K562 treated with DMSO at 1 percent for 48 hours (cell line): ENCODE measurements around the gene MAP2K4. TPM values are rescaled to one million over a fixed set of nuclear protein-coding genes. Genes with fewer than 3 reads are reported as not detected.

Source experiments
- total RNA-seq: library from RNA; unstranded; fragments of 300-600 nt; gene quantifications from 2 replicates; pipeline ENCODE4 v1.2.3, GENCODE V29; 2022; ENCODE audit warnings: low replicate concordance; ENCODE audit errors: extremely low read depth

Gene MAP2K4
- not detected in 2 replicates for total RNA-seq

GRCh38 chr17:12020642-12021622 is at the start of gene MAP2K4:
TSS of gene MAP2K4 (plus strand) at chr17:12020877. CDS start at chr17:12020887, 10 bp downstream.

DNA sequence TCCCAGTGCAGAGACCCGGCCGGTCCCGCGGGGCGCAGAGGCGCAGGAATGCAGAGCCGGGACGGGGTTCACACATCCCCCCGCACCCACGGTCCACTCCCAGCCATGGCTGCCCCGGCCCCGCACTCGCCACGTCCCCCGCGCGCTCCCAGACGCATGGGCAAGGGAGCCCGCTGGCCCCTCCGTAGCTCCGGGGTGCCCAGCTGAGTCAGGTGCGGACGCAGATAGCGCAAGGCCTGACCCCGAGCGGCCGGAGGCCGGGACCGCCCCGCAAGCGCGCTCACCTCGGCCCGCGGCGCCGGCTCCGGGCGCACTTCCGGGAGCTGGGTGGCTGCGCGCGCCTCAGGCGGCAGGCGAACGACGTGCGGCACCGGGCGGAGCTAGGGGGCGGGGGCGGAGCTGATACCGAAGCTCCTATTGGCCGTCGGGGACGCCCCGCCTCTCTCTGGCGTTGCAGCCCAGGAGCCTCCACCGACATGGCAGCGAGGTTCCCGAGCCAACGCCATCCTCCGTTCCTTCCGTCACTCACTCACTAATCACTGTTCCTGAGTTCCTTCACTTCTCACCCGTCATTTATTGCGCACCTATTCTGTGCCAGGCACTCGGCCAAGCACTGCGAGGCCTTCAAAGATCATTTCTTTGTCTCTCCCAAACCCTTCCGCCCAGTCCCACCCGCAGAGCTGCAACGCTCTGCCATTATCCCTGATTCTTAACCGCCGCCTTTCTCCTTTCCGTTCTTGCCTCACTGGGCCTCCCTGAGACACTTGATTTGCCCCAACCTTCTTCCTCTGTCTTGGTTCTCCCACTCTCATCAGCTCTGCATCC is 23.3 kb upstream of the MAP2K4 start, which contains the start of gene ZNF18:
TSS of gene ZNF18 (minus strand) at position 329 of the 825 bp plus-strand sequence. CDS start 4,646 bp downstream, outside the sequence.

Other genes starting within 250 kb of the MAP2K4 start
- gene ZNF18, start 23.4 kb upstream of the MAP2K4 start, total RNA-seq, result not detected in 2 replicates